OCI-LY3 (cell line): ENCODE results near the gene STXBP4.

Experiments used
- EZH2phosphoT487 ChIP-seq: fragments of 200-600 bp; shearing (Covaris generic); IDR thresholded peaks from 2 replicates; pipeline ENCODE4 v1.6.1; 2018; ENCODE audit warnings: antibody characterized with exemption, mixed run types, low read depth
- TF ChIP-seq, protein P1 (sequence below): fragments of 200-600, 300-600 bp; sonication (generic); IDR thresholded peaks from 2 replicates; pipeline ENCODE4 v1.5.1; 2014; ENCODE audit warnings: antibody characterized with exemption, low read length, low read depth

DNA sequence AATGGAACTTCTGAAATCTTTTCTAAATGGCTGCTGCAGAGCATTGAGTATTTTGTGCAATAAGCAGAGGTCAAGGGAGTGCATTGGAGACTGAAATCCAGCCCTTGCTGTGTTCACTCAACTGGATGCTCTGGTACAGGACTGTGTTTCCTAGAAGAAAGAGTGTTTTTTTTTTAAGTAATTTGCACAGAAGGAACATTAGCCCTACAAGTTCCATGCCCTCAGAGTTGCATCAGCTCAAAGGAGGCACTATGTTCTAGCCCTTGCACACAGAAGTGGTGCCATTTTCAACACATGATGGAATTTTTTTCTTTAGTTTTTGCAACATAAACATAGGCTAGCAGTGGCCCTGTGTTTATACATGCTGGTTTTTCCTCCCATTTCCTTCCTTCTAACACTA lies 152.1 kb downstream of the STXBP4 start:
- TF ChIP-seq, protein P1, sequence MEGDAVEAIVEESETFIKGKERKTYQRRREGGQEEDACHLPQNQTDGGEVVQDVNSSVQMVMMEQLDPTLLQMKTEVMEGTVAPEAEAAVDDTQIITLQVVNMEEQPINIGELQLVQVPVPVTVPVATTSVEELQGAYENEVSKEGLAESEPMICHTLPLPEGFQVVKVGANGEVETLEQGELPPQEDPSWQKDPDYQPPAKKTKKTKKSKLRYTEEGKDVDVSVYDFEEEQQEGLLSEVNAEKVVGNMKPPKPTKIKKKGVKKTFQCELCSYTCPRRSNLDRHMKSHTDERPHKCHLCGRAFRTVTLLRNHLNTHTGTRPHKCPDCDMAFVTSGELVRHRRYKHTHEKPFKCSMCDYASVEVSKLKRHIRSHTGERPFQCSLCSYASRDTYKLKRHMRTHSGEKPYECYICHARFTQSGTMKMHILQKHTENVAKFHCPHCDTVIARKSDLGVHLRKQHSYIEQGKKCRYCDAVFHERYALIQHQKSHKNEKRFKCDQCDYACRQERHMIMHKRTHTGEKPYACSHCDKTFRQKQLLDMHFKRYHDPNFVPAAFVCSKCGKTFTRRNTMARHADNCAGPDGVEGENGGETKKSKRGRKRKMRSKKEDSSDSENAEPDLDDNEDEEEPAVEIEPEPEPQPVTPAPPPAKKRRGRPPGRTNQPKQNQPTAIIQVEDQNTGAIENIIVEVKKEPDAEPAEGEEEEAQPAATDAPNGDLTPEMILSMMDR: no peak
- no peak for TF ChIP-seq EZH2phosphoT487
